ENCODE results near the gene TOR1A. TPM values are rescaled to one million over a fixed set of nuclear protein-coding genes. Genes with fewer than 3 reads are reported as not detected.

TOR1A gene
- total RNA-seq, 1 experiment from 2014 or later: 24.4 TPM

DNA sequence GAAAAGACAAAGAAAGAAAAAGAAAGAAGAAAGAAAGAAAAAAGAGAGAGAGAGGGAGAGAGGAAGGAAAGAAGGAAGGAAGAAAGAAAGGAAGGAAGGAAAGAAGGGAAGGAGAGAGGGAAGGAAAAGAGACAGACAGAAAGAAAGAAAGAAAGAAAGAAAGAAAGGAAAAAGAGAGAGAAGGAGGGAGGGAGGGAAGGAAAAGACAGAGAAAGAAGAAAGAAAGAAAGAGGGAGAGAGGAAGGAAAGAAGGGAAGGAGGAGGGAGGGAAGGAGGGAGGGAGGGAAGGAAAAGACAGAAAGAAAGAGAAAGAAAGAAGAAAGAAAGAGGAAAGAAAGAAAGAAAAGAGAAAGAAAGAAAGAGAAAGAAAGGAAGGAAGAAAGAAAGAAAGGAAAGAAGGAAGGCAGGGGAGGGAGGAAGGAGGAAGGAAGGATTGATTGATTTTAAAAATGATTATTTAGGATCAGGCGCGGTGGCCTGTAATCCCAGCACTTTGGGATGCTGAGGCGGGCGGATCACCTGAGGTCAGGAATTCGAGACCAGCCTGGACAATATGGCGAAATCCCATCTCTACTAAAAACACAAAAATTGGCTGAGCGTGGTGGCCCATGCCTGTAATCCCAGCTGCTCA is 44.3 kb downstream of the TOR1A start:
- H3K4me3 ChIP-seq (replicated peaks in 1 of 2; ENCODE audit: low read depth in 1 of 2, low read length in 2 of 2): no peak overlapping the region
- no peaks in the 10 kb centered on the region for H4K20me1 ChIP-seq (ENCODE audit: insufficient read depth)
- no peak overlapping the region for H3K27ac ChIP-seq (ENCODE audit: low read depth, low read length)
- H3K9me3 ChIP-seq (ENCODE audit: control insufficient read depth in 1 of 2, insufficient read depth in 1 of 2, low read depth in 1 of 2, low read length in 2 of 2): no peaks in the 10 kb centered on the region
- H3K4me1 ChIP-seq (ENCODE audit: control insufficient read depth in 1 of 2, insufficient read depth in 2 of 2, low read length in 2 of 2): peaks cover 29 to 33% of the 10 kb centered on the region in 2 experiments
- no peak overlapping the region for H3K4me2 ChIP-seq (ENCODE audit: low read length)
- intact Hi-C loops (cut with micrococcal nuclease): no loop called here
- TF ChIP-seq YY1 (IDR thresholded peaks at IDR 0.05; ENCODE audit: extremely low read depth, insufficient replicate concordance, low read depth, low read length): no peak
- no peak for TF ChIP-seq EZH2phosphoT487 (IDR thresholded peaks at IDR 0.05; ENCODE audit: borderline replicate concordance)
- TF ChIP-seq, protein P1, sequence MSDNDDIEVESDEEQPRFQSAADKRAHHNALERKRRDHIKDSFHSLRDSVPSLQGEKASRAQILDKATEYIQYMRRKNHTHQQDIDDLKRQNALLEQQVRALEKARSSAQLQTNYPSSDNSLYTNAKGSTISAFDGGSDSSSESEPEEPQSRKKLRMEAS (IDR thresholded peaks at IDR 0.05): no peak
- TF ChIP-seq, protein P2, sequence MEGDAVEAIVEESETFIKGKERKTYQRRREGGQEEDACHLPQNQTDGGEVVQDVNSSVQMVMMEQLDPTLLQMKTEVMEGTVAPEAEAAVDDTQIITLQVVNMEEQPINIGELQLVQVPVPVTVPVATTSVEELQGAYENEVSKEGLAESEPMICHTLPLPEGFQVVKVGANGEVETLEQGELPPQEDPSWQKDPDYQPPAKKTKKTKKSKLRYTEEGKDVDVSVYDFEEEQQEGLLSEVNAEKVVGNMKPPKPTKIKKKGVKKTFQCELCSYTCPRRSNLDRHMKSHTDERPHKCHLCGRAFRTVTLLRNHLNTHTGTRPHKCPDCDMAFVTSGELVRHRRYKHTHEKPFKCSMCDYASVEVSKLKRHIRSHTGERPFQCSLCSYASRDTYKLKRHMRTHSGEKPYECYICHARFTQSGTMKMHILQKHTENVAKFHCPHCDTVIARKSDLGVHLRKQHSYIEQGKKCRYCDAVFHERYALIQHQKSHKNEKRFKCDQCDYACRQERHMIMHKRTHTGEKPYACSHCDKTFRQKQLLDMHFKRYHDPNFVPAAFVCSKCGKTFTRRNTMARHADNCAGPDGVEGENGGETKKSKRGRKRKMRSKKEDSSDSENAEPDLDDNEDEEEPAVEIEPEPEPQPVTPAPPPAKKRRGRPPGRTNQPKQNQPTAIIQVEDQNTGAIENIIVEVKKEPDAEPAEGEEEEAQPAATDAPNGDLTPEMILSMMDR (IDR thresholded peaks at IDR 0.05 in 2 of 3, conservative IDR thresholded peaks at IDR 0.05 in 1 of 3; ENCODE audit: borderline replicate concordance in 1 of 3, insufficient read depth in 1 of 3, low read depth in 2 of 3, low read length in 2 of 3): no peak
- no peak for TF ChIP-seq SIN3A (IDR thresholded peaks at IDR 0.05; ENCODE audit: low read depth)
- TF ChIP-seq SRF (IDR thresholded peaks at IDR 0.05; ENCODE audit: low read depth): no peak
- TF ChIP-seq POLR2A (IDR thresholded peaks at IDR 0.05; ENCODE audit: borderline replicate concordance, extremely low read depth, insufficient read depth, insufficient read length): no peak
- no peak for TF ChIP-seq FOSL1 (IDR thresholded peaks at IDR 0.05; ENCODE audit: low read depth)
- no peak for TF ChIP-seq JUND (IDR thresholded peaks at IDR 0.05)
- TF ChIP-seq ELF1 (IDR thresholded peaks at IDR 0.05; ENCODE audit: borderline replicate concordance, low read depth): no peak
- no peak for TF ChIP-seq SP1 (IDR thresholded peaks at IDR 0.05; ENCODE audit: low read depth)
- TF ChIP-seq ZNF274 (IDR thresholded peaks at IDR 0.05; ENCODE audit: low read depth, low read length): no peak
- TF ChIP-seq RAD21 (IDR thresholded peaks at IDR 0.05; ENCODE audit: low read depth): no peak
- TF ChIP-seq, protein P3, sequence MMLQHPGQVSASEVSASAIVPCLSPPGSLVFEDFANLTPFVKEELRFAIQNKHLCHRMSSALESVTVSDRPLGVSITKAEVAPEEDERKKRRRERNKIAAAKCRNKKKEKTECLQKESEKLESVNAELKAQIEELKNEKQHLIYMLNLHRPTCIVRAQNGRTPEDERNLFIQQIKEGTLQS (IDR thresholded peaks at IDR 0.05): no peak
- TF ChIP-seq POLR2AphosphoS5 (IDR thresholded peaks at IDR 0.05; ENCODE audit: low read depth, low read length): no peak
- TF ChIP-seq, protein P4, sequence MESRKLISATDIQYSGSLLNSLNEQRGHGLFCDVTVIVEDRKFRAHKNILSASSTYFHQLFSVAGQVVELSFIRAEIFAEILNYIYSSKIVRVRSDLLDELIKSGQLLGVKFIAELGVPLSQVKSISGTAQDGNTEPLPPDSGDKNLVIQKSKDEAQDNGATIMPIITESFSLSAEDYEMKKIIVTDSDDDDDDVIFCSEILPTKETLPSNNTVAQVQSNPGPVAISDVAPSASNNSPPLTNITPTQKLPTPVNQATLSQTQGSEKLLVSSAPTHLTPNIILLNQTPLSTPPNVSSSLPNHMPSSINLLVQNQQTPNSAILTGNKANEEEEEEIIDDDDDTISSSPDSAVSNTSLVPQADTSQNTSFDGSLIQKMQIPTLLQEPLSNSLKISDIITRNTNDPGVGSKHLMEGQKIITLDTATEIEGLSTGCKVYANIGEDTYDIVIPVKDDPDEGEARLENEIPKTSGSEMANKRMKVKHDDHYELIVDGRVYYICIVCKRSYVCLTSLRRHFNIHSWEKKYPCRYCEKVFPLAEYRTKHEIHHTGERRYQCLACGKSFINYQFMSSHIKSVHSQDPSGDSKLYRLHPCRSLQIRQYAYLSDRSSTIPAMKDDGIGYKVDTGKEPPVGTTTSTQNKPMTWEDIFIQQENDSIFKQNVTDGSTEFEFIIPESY (IDR thresholded peaks at IDR 0.05; ENCODE audit: extremely low read depth, insufficient replicate concordance, low read length): no peak
- TF ChIP-seq, protein P5, sequence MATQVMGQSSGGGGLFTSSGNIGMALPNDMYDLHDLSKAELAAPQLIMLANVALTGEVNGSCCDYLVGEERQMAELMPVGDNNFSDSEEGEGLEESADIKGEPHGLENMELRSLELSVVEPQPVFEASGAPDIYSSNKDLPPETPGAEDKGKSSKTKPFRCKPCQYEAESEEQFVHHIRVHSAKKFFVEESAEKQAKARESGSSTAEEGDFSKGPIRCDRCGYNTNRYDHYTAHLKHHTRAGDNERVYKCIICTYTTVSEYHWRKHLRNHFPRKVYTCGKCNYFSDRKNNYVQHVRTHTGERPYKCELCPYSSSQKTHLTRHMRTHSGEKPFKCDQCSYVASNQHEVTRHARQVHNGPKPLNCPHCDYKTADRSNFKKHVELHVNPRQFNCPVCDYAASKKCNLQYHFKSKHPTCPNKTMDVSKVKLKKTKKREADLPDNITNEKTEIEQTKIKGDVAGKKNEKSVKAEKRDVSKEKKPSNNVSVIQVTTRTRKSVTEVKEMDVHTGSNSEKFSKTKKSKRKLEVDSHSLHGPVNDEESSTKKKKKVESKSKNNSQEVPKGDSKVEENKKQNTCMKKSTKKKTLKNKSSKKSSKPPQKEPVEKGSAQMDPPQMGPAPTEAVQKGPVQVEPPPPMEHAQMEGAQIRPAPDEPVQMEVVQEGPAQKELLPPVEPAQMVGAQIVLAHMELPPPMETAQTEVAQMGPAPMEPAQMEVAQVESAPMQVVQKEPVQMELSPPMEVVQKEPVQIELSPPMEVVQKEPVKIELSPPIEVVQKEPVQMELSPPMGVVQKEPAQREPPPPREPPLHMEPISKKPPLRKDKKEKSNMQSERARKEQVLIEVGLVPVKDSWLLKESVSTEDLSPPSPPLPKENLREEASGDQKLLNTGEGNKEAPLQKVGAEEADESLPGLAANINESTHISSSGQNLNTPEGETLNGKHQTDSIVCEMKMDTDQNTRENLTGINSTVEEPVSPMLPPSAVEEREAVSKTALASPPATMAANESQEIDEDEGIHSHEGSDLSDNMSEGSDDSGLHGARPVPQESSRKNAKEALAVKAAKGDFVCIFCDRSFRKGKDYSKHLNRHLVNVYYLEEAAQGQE (IDR thresholded peaks at IDR 0.05; ENCODE audit: low read depth): no peak
- TF ChIP-seq TCF7L2 (IDR thresholded peaks at IDR 0.05; ENCODE audit: borderline replicate concordance, extremely low read depth, insufficient read depth, insufficient read length): no peak
- no peak for TF ChIP-seq EZH2 (IDR thresholded peaks at IDR 0.05)
- H3K27me3 ChIP-seq (ENCODE audit: insufficient read depth, low read length): no peaks in the 10 kb centered on the region
- CTCF ChIA-PET: interaction anchor here (0.7 to 3.7 kb wide), 2 partner anchors 11 to 41 kb away, joined by 3 to 33 read pairs; no protein-coding TSS in a partner anchor
- POLR2A ChIA-PET: interaction anchor here (2.0 kb wide), 1 partner anchor 42 kb away, joined by 4 read pairs; no protein-coding TSS in a partner anchor
- H3K79me2 ChIP-seq (ENCODE audit: insufficient read depth, low read length): no peaks in the 10 kb centered on the region
- no TSS peak for BruUV-seq (replicated peaks)
- DNase-seq (ENCODE audit: low read depth, low spot score) (no peak), ATAC-seq (no peak)
- no peaks in the 10 kb centered on the region for H3K36me3 ChIP-seq (ENCODE audit: control insufficient read depth in 1 of 2, insufficient read depth in 2 of 2, low read length in 2 of 2)
- H2AFZ ChIP-seq (ENCODE audit: low read depth, low read length, poor library complexity, severe bottlenecking): no peak overlapping the region
- no peak overlapping the region for H3K9ac ChIP-seq (ENCODE audit: low read length)
- RAD21 ChIA-PET (ENCODE audit: low non-redundant PET in 1 of 2, low total read pairs in 2 of 2, uncharacterized antibody in 2 of 2, unreplicated experiment in 2 of 2): no interaction called here
- no peaks in the 10 kb centered on the region for H3K9me2 ChIP-seq (ENCODE audit: insufficient read depth)
